DOHH2 (cell line): Measurements from ENCODE around the gene ZFAND2B.

Source experiments
- EZH2phosphoT487 ChIP-seq: fragments of 200-600 bp; sonication (generic); IDR thresholded peaks from 2 replicates; pipeline ENCODE4 v1.6.1; 2017; ENCODE audit warnings: borderline replicate concordance, mild to moderate bottlenecking, antibody characterized with exemption, low read length, moderate library complexity, mixed read lengths
- TF ChIP-seq, protein P1 (sequence below): fragments of 200-600 bp; sonication (generic); IDR thresholded peaks from one replicate; pipeline ENCODE4 v1.5.1; 2014; ENCODE audit warnings: antibody characterized with exemption, mild to moderate bottlenecking, low read depth, low read length; ENCODE audit not compliant: poor library complexity, severe bottlenecking

DNA sequence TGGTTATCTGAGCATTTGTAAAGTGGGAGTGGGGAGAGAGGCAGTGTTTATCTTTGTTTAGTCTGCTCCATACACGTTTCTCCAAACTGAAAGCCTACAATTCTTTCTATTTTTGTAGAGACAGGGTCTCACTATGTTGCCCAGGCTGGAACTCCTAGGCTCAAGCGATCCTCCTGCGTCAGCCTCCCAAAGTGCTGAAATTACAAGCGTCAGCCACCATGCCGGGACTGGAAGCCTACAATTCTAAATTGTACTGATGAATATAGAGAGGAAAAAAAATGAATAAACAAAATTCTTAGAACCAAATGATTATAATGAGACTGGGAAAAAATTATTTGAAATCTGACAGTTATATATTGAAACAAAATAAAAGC, 1.4 kb upstream of the ZFAND2B start:
- TF ChIP-seq, protein P1, sequence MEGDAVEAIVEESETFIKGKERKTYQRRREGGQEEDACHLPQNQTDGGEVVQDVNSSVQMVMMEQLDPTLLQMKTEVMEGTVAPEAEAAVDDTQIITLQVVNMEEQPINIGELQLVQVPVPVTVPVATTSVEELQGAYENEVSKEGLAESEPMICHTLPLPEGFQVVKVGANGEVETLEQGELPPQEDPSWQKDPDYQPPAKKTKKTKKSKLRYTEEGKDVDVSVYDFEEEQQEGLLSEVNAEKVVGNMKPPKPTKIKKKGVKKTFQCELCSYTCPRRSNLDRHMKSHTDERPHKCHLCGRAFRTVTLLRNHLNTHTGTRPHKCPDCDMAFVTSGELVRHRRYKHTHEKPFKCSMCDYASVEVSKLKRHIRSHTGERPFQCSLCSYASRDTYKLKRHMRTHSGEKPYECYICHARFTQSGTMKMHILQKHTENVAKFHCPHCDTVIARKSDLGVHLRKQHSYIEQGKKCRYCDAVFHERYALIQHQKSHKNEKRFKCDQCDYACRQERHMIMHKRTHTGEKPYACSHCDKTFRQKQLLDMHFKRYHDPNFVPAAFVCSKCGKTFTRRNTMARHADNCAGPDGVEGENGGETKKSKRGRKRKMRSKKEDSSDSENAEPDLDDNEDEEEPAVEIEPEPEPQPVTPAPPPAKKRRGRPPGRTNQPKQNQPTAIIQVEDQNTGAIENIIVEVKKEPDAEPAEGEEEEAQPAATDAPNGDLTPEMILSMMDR, result no peak
- no peak for TF ChIP-seq EZH2phosphoT487
